ENCODE results near the gene OTOGL. TPM values are rescaled to one million over a fixed set of nuclear protein-coding genes. Genes with fewer than 3 reads are reported as not detected.

The OTOGL gene
- total RNA-seq (2022; extraction: Qiagen RNA extraction) = not detected in 5 replicates

GRCh38 chr12:80099259-80099658, at the start of gene OTOGL:
Gene OTOGL, plus strand, starts transcription at chr12:80099537. Its CDS starts 109,895 bp downstream, at chr12:80209432.

Other genes with a start within 250 kb of the OTOGL start
- gene PPP1R12A, start 164.4 kb upstream of the OTOGL start, total RNA-seq (2022; extraction: Qiagen RNA extraction) = 16.9 to 28.1 TPM (median 26.2 TPM) in 5 replicates